ENCODE data around the gene LYZ.

The LYZ gene

DNA sequence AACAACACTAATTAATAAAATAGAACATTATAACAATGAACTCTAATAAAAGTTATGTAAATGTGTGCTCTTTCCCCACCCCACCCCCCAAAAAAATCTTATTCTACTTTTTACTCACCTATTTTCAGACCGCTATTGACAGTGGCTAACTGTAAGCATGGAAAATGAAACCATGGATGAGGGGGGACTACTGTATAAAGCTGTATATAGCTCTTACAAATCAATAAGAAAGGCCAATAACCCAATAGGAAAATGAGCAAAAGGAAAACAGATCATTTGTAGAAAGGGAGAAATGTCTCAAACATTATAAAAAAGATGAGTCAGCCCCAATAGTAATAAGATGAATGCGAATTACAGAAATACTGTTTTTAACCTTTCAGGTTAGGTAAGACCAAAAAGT is 38.7 kb downstream of the LYZ start:
- DNase-seq (ENCODE audit: low spot score): no peak

GRCh38 chr12:69388371-69388770 is 40.2 kb downstream of the LYZ start:
- no peak for DNase-seq (ENCODE audit: low spot score)

DNA sequence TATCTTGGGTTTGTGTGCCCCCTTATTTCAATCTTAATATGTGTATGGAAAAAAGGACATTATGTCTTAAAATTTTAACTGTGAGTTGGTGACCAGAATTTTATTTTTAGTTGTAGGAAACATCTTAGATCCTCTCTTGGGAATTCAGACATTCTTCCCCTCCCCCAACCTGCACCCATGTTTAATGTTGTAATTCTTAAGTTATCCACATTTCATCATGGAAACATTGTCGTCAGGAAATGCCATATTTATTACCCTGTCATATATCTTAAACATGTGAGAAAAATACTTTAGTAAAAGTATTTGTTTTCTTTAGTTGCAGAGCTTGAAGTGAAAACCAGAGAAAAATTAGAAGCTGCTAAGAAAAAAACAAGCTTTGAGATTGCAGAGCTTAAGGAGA is 41.6 kb downstream of the LYZ start:
- DNase-seq (ENCODE audit: low spot score): no peak

- DNase-seq (ENCODE audit: low spot score): no peak
Observed at GRCh38 chr12:69392179-69392928, 44.2 kb downstream of the LYZ start.

- no peak for DNase-seq (ENCODE audit: low spot score)
Observed at GRCh38 chr12:69396041-69396440, 47.9 kb downstream of the LYZ start.

GRCh38 chr12:69396963-69397362 is 48.8 kb downstream of the LYZ start:
- DNase-seq (ENCODE audit: low spot score): no peak

DNA sequence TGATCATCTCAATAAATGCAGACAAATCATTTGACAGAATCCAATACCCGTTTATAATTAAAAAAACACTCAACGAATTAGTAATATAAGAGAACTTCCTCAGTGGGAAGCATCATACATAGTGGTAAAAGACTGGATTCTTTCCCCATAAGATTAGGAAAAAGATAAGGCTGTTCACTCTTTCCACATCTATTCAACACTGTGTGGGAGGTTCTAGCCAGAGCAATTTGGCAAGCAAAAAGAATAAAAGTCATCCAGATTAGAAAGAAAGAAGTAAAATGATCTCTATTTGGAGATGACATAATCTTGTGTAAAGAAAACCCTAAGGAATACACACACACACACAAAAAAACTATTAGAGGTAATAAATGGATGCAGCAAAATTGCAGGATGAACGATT is 49.8 kb downstream of the LYZ start:
- DNase-seq (ENCODE audit: low spot score): no peak

- no peak for DNase-seq (ENCODE audit: low spot score)
Observed at GRCh38 chr12:69401940-69402339, 53.8 kb downstream of the LYZ start.

Data from left forelimb (tissue), 1 donor.